Spleen (tissue), 7 donors: ENCODE data around the gene SOWAHA.

ENCODE experiments used
- POLR2A ChIP-seq, 3 donors: fragments of 450-650 bp; IDR thresholded peaks; one replicate each; pipeline ENCODE4 v1.5.1; 2017; ENCODE audit warnings: antibody characterized with exemption in 3 of 3, mild to moderate bottlenecking in 1 of 3
- POLR2AphosphoS5 ChIP-seq, 3 donors: sonication (generic); formaldehyde crosslinking; IDR thresholded peaks; one replicate each; pipeline ENCODE4 v1.5.1; 2017; ENCODE audit warnings: antibody characterized with exemption in 3 of 3
- TF ChIP-seq, protein P1 (sequence below), 11 experiments: fragments of 200-600 bp in 7 of 11; fragments of 450-650 bp in 4 of 11; sonication (generic) in 4 of 11; IDR thresholded peaks in 8 of 11; conservative IDR thresholded peaks in 3 of 11; 1 replicate in 7 of 11; 2 replicates in 4 of 11; pipeline versions ENCODE4 v1.4.0 to v1.8.0; 2016 to 2021; ENCODE audit warnings: antibody characterized with exemption in 11 of 11, inconsistent platforms in 4 of 11, mild to moderate bottlenecking in 1 of 11
- donor health status: DM: no; HTN: no; CAD: no; lungs with moderate emphysema.
- donor health status: DM: no; HTN: no; CAD: no.
- donor health status: DM: no; HTN: no; CAD: no.

DNA sequence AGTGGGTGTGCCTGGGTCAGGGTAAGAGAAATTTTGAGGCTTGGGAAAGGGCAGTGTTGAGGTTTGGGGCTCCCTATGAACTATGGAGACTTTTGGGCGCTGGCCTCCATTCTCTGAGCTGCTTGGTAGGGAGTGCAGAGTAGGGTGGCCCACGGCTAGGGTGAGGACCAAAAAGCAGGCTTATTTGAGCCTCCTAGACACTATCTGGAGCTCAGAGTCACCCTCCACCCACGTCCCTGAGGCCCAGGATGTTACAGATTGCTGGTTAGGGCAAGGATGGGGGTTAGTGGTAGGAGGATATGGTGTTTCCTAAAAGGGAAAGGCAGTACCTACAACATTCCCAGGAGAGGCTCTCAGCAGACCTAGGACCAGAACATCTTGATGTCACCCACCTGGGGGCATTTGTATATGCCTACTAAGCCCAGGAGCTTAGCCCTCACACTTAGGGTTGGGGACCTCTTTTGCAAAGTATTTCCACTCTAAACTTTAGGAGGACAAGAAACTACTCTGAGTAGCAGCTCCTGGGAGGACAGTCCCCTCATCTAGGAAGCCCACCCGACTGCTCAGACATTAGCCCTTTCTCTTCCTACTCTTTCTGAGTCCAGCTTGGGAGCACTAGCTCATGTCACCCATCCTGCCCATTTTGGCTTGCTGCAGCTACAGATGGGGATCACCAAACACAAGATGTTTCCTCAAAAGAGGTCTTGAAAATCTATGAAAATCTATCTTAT, 15.0 kb downstream of the SOWAHA start:
- TF ChIP-seq, protein P1, sequence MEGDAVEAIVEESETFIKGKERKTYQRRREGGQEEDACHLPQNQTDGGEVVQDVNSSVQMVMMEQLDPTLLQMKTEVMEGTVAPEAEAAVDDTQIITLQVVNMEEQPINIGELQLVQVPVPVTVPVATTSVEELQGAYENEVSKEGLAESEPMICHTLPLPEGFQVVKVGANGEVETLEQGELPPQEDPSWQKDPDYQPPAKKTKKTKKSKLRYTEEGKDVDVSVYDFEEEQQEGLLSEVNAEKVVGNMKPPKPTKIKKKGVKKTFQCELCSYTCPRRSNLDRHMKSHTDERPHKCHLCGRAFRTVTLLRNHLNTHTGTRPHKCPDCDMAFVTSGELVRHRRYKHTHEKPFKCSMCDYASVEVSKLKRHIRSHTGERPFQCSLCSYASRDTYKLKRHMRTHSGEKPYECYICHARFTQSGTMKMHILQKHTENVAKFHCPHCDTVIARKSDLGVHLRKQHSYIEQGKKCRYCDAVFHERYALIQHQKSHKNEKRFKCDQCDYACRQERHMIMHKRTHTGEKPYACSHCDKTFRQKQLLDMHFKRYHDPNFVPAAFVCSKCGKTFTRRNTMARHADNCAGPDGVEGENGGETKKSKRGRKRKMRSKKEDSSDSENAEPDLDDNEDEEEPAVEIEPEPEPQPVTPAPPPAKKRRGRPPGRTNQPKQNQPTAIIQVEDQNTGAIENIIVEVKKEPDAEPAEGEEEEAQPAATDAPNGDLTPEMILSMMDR (IDR thresholded peaks at IDR 0.05 in 8 of 11, conservative IDR thresholded peaks at IDR 0.05 in 3 of 11), result no peak
- no peak for TF ChIP-seq POLR2A (IDR thresholded peaks at IDR 0.05)
- TF ChIP-seq POLR2AphosphoS5 (IDR thresholded peaks at IDR 0.05), result no peak
